ENCODE data around the gene TSPAN4. TPM values are rescaled to one million over a fixed set of nuclear protein-coding genes. Genes with fewer than 3 reads are reported as not detected.
A peak's percentile ranks its signal among the peaks of the same experiment; 100 is the strongest.

TSPAN4 gene
- total and polyA plus RNA-seq, 12 donors, result 22.2 to 66.5 (median 29.5) TPM

DNA sequence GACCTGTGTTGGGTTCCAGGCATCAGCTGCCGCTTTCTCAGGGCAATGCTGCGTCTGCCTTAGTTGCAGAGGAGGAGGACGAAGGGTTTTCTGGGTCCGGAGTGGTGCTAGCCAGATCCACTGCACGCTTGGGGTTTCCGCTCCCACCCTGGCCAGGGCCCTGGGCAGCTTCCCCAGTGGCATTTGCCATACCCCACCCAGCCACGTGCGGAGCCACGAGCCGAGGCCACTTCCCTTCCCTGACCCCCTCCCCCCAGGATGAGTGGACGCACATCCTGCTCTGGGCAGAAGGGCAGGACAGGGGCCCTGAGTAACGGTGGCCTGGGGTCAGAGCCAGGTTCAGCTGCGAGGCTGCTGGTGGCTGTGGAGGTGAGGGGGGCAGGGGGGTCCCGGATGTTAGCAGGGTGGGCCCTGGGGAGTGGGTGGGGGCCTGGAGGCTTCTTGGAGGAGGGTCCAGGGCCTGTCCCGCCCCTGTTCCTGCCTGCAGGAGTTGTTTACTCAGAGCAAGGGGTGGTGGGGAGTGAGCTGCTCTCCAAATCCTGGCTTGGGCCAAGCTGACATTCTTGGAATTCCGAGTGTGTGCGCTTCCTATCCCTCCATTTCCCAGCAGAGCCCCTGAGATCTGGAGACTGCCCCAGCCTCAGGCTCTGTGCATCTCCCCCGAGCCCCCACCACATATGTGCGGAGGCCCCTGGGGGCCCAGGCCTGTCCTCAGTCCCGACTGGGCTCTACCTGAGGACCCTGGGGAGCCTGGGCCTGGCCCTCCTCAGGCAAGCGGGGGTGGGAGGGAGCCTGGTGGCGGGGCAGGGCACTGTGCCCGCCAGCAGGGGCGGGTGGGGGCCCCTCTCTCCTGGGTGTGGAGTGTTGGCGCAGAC lies 1.4 kb downstream of the TSPAN4 start:
- peak overlapping the region; percentile 94 to 100 (median 97) for H3K27ac ChIP-seq
- WGBS, 2 donors, result 0 to 4% methylated on average over 25 of the region's 25 CpGs

DNA sequence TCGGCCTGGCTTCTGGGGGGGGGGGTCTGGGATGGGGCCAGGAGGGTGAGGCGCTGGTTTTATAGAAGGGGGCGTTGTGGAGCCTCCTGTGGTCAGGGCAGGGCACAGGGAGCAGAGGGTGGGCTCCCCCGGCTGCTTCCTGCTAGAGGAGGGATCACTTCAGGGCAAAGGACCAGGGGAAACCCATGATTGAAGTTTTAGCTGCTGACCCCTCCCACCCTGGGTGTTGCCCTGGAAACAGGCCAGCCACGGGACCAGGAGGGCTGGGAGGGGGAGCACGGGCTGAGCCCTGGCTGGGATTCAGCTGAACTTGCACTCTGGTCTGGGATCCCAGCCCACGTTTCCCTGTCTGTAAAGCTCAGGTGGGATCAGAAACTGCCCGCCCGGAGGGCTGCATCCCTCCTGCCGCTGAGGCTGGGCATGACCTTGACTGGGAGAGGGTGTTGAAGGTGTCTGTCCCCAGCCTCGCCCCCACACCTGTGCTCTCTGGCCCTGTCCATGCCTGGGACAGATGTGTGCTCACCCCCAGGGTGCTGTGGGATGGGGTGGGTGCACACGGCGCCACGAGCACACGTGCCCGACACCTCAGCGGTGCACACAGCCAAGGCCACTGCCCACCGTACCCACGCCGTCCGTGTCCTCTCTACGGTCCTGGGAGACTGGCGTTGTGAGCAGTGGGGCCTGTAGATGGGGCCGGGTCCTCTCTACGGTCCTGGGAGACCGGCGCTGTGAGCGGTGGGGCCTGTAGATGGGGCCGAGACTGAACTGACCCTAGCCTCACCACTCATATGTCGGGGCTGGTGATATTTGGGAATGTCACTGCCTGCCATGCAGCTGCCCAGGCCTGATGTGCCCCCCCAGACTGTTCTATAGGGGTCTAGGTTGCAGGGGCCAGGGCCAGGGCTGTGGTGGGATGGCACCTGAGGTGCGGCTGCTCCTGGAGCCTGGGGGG lies 2.3 kb downstream of the TSPAN4 start:
- peaks cover 40 to 81% (median 75%) of the 10 kb centered on the region in 9 donors for H3K4me1 ChIP-seq

More for the DNA sequence above, 1.4 kb downstream of the TSPAN4 start:
- TF ChIP-seq, protein P1, sequence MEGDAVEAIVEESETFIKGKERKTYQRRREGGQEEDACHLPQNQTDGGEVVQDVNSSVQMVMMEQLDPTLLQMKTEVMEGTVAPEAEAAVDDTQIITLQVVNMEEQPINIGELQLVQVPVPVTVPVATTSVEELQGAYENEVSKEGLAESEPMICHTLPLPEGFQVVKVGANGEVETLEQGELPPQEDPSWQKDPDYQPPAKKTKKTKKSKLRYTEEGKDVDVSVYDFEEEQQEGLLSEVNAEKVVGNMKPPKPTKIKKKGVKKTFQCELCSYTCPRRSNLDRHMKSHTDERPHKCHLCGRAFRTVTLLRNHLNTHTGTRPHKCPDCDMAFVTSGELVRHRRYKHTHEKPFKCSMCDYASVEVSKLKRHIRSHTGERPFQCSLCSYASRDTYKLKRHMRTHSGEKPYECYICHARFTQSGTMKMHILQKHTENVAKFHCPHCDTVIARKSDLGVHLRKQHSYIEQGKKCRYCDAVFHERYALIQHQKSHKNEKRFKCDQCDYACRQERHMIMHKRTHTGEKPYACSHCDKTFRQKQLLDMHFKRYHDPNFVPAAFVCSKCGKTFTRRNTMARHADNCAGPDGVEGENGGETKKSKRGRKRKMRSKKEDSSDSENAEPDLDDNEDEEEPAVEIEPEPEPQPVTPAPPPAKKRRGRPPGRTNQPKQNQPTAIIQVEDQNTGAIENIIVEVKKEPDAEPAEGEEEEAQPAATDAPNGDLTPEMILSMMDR (IDR thresholded peaks at IDR 0.05), result no peak
- H3K4me1 ChIP-seq, result peaks cover 43 to 86% (median 76%) of the 10 kb centered on the region in 9 donors
- no peaks in the 10 kb centered on the region for H3K9me3 ChIP-seq
- peak; percentile 41 to 75 (median 62) for ATAC-seq
- H3K27me3 ChIP-seq, result peaks cover 0 to 15% (median 0%) of the 10 kb centered on the region in 7 donors
- intact Hi-C loops (cut with DNase I), result loop anchor here in 4 of 10 donors (2.0 to 5.0 kb wide), 3 partner anchors 35 to 207 kb away; partner anchors contain the start of genes RPLP2 (in 4 of the 4) and PIDD1 (in 3 of the 4)
- peak overlapping the region; percentile 71 to 100 (median 96) for H3K4me3 ChIP-seq
- peak; percentile 88 to 95 for DNase-seq
- H3K36me3 ChIP-seq, result peaks cover 0 to 25% (median 17%) of the 10 kb centered on the region in 9 donors

DNA sequence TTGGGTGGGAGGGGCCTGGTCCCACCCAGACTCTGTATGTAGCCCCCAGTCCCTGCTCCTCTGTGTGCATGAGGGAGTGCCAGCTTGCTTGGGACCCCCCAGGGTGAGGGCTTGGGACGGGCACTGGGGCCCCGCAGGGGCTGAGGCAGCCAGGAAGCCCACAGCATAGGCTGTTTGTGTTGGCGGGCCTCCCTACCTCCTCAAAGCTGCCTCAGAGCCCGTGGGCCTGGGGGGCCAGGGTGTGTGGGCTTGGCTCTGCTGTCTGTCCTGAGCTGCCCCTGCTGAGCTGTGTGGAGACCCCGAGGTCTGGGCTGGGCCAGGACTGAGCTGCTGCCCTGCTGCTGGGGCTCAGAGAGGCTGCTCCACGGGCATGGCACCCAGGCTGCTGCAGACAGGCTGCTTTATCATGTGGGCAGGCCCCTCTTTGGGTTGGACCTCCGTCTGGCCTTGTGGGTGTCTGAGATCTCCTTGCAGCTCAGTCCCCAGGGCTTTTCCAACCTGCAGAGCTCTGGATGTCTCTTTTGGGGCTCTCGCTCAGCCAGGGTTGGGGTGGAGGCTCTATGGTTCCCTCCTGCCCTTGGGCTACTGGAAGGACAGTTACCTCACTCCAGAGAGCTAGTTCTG lies 3.3 kb downstream of the TSPAN4 start:
- intact Hi-C loops (cut with DNase I), result loop anchor here in 6 of 10 donors (2.0 to 5.0 kb wide), 5 partner anchors 61 to 206 kb away; partner anchors contain the start of genes AP2A2 (in 1 of the 6) and CHID1 (in 1 of the 6)
- DNase-seq (no peak), ATAC-seq (no peak)
- Histone ChIP-seq H3K9me3 (no peaks in the 10 kb centered on the region), H3K4me1 (peaks cover 39 to 81% (median 72%) of the 10 kb centered on the region in 9 donors), H3K36me3 (peaks cover 0 to 16% (median 0%) of the 10 kb centered on the region in 9 donors), H3K4me3 (no peak overlapping the region), H3K27ac (peak overlapping the region in 9 of 10 donors; percentile 94 to 100 (median 98)), H3K27me3 (peaks cover 0 to 28% (median 0%) of the 10 kb centered on the region in 7 donors)
- 53 to 59% methylated on average over 8 of the region's 8 CpGs for WGBS, 2 donors
- TF ChIP-seq, protein P1 (IDR thresholded peaks at IDR 0.05), result no peak

More for the DNA sequence above, 2.3 kb downstream of the TSPAN4 start:
- intact Hi-C loops (cut with DNase I), result loop anchor here in 6 of 10 donors (2.0 to 5.0 kb wide), 6 partner anchors 38 to 207 kb away; partner anchors contain the start of genes PIDD1 (in 3 of the 6), RPLP2 (in 3 of the 6), AP2A2 (in 1 of the 6) and CHID1 (in 1 of the 6)
- H3K27me3 ChIP-seq, result peaks cover 0 to 21% (median 0%) of the 10 kb centered on the region in 7 donors
- peaks cover 0 to 16% (median 8%) of the 10 kb centered on the region in 9 donors for H3K36me3 ChIP-seq
- no peaks in the 10 kb centered on the region for H3K9me3 ChIP-seq
- peak overlapping the region; percentile 94 to 100 (median 97) for H3K27ac ChIP-seq
- WGBS, 2 donors, result 20 to 21% methylated on average over 31 of the region's 31 CpGs
- ATAC-seq, result peak; percentile 38 to 77 (median 64)
- TF ChIP-seq, protein P1 (IDR thresholded peaks at IDR 0.05), result peak in 4 of 9 donors; percentile 13 to 46 (median 30)
- DNase-seq, result peak; percentile 91 to 96
- H3K4me3 ChIP-seq, result peak overlapping the region in 9 of 10 donors; percentile 71 to 100 (median 96)

All from heart right ventricle (tissue), 16 donors.